ENCODE measurements around the gene FGF8.

DNA sequence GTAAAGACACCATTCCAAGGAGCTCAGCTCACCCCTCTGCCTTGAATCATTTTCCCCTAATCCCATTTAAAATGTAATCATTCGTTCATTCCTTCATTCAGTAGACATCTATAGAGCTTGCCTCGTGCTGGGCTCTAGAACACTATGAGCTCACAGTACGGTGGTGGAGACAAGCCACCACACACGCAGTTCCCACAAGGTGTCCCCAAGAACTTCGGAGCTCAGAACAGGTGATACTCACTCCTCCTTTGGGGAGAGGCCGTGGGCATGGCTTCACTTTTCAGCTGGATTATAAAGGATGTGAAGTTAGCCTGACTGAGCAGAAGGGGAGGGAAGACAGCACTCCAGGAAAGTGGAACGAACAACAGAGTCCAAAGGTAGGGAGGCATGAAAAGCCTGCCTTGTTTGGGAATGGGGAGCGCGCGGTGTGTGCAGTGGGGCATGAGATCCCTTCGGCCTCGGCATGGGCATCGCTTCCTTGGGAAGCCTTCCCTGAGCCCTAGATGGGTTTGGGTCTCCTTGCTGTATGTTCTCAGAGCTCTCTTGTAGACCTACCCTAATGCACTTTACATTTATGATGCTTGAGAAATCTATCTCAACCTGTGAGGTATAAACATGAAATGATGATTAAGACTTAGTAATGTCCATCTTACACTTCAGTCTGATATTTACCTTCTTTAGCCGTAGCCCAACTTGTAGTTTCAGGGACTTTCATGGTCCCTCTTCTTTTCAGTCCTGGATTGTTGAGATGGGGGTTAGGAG lies 43.1 kb upstream of the FGF8 start:
- TF ChIP-seq, protein P1, sequence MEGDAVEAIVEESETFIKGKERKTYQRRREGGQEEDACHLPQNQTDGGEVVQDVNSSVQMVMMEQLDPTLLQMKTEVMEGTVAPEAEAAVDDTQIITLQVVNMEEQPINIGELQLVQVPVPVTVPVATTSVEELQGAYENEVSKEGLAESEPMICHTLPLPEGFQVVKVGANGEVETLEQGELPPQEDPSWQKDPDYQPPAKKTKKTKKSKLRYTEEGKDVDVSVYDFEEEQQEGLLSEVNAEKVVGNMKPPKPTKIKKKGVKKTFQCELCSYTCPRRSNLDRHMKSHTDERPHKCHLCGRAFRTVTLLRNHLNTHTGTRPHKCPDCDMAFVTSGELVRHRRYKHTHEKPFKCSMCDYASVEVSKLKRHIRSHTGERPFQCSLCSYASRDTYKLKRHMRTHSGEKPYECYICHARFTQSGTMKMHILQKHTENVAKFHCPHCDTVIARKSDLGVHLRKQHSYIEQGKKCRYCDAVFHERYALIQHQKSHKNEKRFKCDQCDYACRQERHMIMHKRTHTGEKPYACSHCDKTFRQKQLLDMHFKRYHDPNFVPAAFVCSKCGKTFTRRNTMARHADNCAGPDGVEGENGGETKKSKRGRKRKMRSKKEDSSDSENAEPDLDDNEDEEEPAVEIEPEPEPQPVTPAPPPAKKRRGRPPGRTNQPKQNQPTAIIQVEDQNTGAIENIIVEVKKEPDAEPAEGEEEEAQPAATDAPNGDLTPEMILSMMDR (IDR thresholded peaks at IDR 0.05), result no peak
- peak in 1 of 2 donors; percentile 1 for TF ChIP-seq POLR2A (IDR thresholded peaks at IDR 0.05)

Data from vagina (tissue), 2 donors.